H9 (cell line): ENCODE data around the gene CRYBB1. TPM values are rescaled to one million over a fixed set of nuclear protein-coding genes. Genes with fewer than 3 reads are reported as not detected.

ENCODE experiments used
- DNase-seq: peaks from one replicate; pipeline ENCODE4 v3.0.0-alpha.2; 2017
- H2AFZ ChIP-seq: one replicate; pipeline ENCODE4 v1.6.1; 2013; ENCODE audit warnings: mild to moderate bottlenecking, low read length, control low read depth, moderate library complexity
- H2AK5ac ChIP-seq: 2 replicates; pipeline ENCODE4 v1.6.1; 2013; ENCODE audit warnings: low read length, control low read depth, mixed read lengths; ENCODE audit not compliant: insufficient read length
- H2BK120ac ChIP-seq: one replicate; pipeline ENCODE4 v1.6.1; 2013; ENCODE audit warnings: low read depth, mild to moderate bottlenecking, low read length, control low read depth, inconsistent platforms; ENCODE audit not compliant: poor library complexity, severe bottlenecking
- H2BK12ac ChIP-seq: 2 replicates; pipeline ENCODE4 v1.6.1; 2013; ENCODE audit warnings: low read length, control low read depth, mixed read lengths, low read depth; ENCODE audit not compliant: insufficient read length
- H2BK15ac ChIP-seq: 2 replicates; pipeline ENCODE4 v1.6.1; 2013; ENCODE audit warnings: low read depth, low read length, control low read depth
- H2BK20ac ChIP-seq: one replicate; pipeline ENCODE4 v1.6.1; 2013; ENCODE audit warnings: low read depth, mild to moderate bottlenecking, low read length, control low read depth, inconsistent platforms; ENCODE audit not compliant: poor library complexity, severe bottlenecking
- H2BK5ac ChIP-seq: 2 replicates; pipeline ENCODE4 v1.6.1; 2013; ENCODE audit warnings: low read length, control low read depth, mixed read lengths; ENCODE audit not compliant: insufficient read length
- H3K14ac ChIP-seq: 2 replicates; pipeline ENCODE4 v1.6.1; 2013; ENCODE audit warnings: low read length, control low read depth; ENCODE audit not compliant: insufficient read depth
- H3K18ac ChIP-seq: 2 replicates; pipeline ENCODE4 v1.6.1; 2013; ENCODE audit warnings: low read depth, mild to moderate bottlenecking, mixed read lengths, low read length, control low read depth; ENCODE audit not compliant: insufficient read length
- H3K23ac ChIP-seq: 2 replicates; pipeline ENCODE4 v1.6.1; 2013; ENCODE audit warnings: low read length, control low read depth, mixed read lengths, low read depth; ENCODE audit not compliant: insufficient read length
- H3K23me2 ChIP-seq: 2 replicates; pipeline ENCODE4 v1.6.1; 2013; ENCODE audit warnings: low read depth, mild to moderate bottlenecking, mixed read lengths, low read length, control low read depth; ENCODE audit not compliant: insufficient read length, poor library complexity, severe bottlenecking
- H3K27ac ChIP-seq: 2 replicates; pipeline ENCODE4 v1.5.1; 2013; ENCODE audit warnings: low read length, control low read depth, mixed read lengths, low read depth; ENCODE audit not compliant: insufficient read length
- H3K27me3 ChIP-seq: 2 replicates; pipeline ENCODE4 v1.6.1; 2013; ENCODE audit warnings: low read length, control low read depth, inconsistent platforms; ENCODE audit not compliant: insufficient read depth
- H3K4ac ChIP-seq: 2 replicates; pipeline ENCODE4 v1.6.1; 2013; ENCODE audit warnings: low read depth, mild to moderate bottlenecking, control low read depth, inconsistent platforms, low read length, moderate library complexity
- H3K4me1 ChIP-seq: 2 replicates; pipeline ENCODE4 v1.6.1; 2013; ENCODE audit warnings: low read length, control low read depth, inconsistent platforms; ENCODE audit not compliant: insufficient read depth
- H3K4me2 ChIP-seq: 2 replicates; pipeline ENCODE4 v1.6.1; 2013; ENCODE audit warnings: low read length, control low read depth, mixed read lengths; ENCODE audit not compliant: insufficient read length, insufficient read depth
- H3K56ac ChIP-seq: 2 replicates; pipeline ENCODE4 v1.6.1; 2013; ENCODE audit warnings: low read depth, mild to moderate bottlenecking, mixed read lengths, low read length, control low read depth; ENCODE audit not compliant: insufficient read length
- H3K79me1 ChIP-seq: 2 replicates; pipeline ENCODE4 v1.6.1; 2013; ENCODE audit warnings: low read depth, mild to moderate bottlenecking, moderate library complexity, low read length, control low read depth, inconsistent platforms; ENCODE audit not compliant: insufficient read depth, poor library complexity, severe bottlenecking
- H3K79me2 ChIP-seq: 2 replicates; pipeline ENCODE4 v1.6.1; 2013; ENCODE audit warnings: low read length, control low read depth, inconsistent platforms; ENCODE audit not compliant: insufficient read depth
- H3K9ac ChIP-seq: 2 replicates; pipeline ENCODE4 v1.6.1; 2013; ENCODE audit warnings: low read length, control low read depth, mixed read lengths; ENCODE audit not compliant: insufficient read length; ENCODE audit errors: extremely low read depth
- H3K9me3 ChIP-seq: one replicate; pipeline ENCODE4 v1.6.1; 2013; ENCODE audit warnings: low read depth, low read length, inconsistent platforms; ENCODE audit not compliant: control insufficient read depth
- H3T11ph ChIP-seq: one replicate; pipeline ENCODE4 v1.6.1; 2013; ENCODE audit warnings: mild to moderate bottlenecking, low read length, control low read depth, inconsistent platforms
- H4K20me1 ChIP-seq: one replicate; pipeline ENCODE4 v1.6.1; 2013; ENCODE audit not compliant: control insufficient read depth, insufficient read length, insufficient read depth
- H4K5ac ChIP-seq: 2 replicates; pipeline ENCODE4 v1.6.1; 2013; ENCODE audit warnings: low read depth, mild to moderate bottlenecking, mixed read lengths, low read length, control low read depth; ENCODE audit not compliant: insufficient read length
- H4K8ac ChIP-seq: replicated peaks from 2 replicates; pipeline ENCODE4 v1.6.1; 2013; ENCODE audit warnings: low read length, control low read depth, mixed read lengths, low read depth; ENCODE audit not compliant: insufficient read length
- H4K91ac ChIP-seq: 2 replicates; pipeline ENCODE4 v1.6.1; 2013; ENCODE audit warnings: low read depth, mild to moderate bottlenecking, moderate library complexity, mixed read lengths, low read length, control low read depth; ENCODE audit not compliant: insufficient read length
- H3K27ac Mint-ChIP-seq, 3 experiments: 2 replicates in 2 of 3; 3 replicates in 1 of 3; pipeline ENCODE4 v1.8.0; 2020 to 2021; ENCODE audit warnings: mixed read lengths in 3 of 3, mild to moderate bottlenecking in 1 of 3, moderate library complexity in 1 of 3
- H3K27me3 Mint-ChIP-seq: 2 replicates; pipeline ENCODE4 v1.8.0; 2021; ENCODE audit warnings: low read depth, mild to moderate bottlenecking, moderate library complexity, mixed read lengths
- H3K36me3 Mint-ChIP-seq, 3 experiments: 2 replicates in 2 of 3; 3 replicates in 1 of 3; pipeline ENCODE4 v1.8.0; 2020 to 2021; ENCODE audit warnings: low read depth in 3 of 3, mixed read lengths in 3 of 3; ENCODE audit not compliant: insufficient read depth in 1 of 3
- H3K4me1 Mint-ChIP-seq, 2 experiments: 2 replicates each; pipeline ENCODE4 v1.8.0; 2020; ENCODE audit warnings: mixed read lengths in 2 of 2
- H3K4me3 Mint-ChIP-seq, 2 experiments: 2 replicates in 1 of 2; 3 replicates in 1 of 2; pipeline ENCODE4 v1.8.0; 2020 to 2021; ENCODE audit warnings: mild to moderate bottlenecking in 2 of 2, mixed read lengths in 2 of 2, moderate library complexity in 1 of 2
- H3K9me3 Mint-ChIP-seq, 2 experiments: 2 replicates in 1 of 2; 3 replicates in 1 of 2; pipeline ENCODE4 v1.8.0; 2020; ENCODE audit warnings: mild to moderate bottlenecking in 2 of 2, mixed read lengths in 2 of 2, moderate library complexity in 1 of 2
- CTCF ChIP-seq: fragments of 200-600 bp; sonication (generic); conservative IDR thresholded peaks from 3 replicates; pipeline ENCODE4 v1.8.0; 2021; ENCODE audit warnings: antibody characterized with exemption, mild to moderate bottlenecking
- WGBS: extraction: QIAGEN DNeasy Blood & Tissue Kit; methylation state at CpG from one replicate; pipeline ENCODE4 v1.1.7; 2013; ENCODE audit warnings: missing lambda C conversion rate, low lambda C conversion rate, mixed read lengths; ENCODE audit not compliant: insufficient read length; ENCODE audit errors: extremely low coverage; 5-methylcytosine and 5-hydroxymethylcytosine counted together
- total RNA-seq: library from RNA; stranded (reverse); gene quantifications from 2 replicates; pipeline ENCODE4 v1.2.1, GENCODE V29; 2021

CRYBB1 gene
- total RNA-seq, 1 experiment from 2014 or later = 5.4 TPM

- Mint-ChIP-seq H3K36me3 (no peaks in the 10 kb centered on the region; a peak in 1 of 7 replicates), H3K27ac (no peak overlapping the region), H3K9me3 (peaks cover 0 to 2% of the 10 kb centered on the region in 2 experiments; a peak in 1 of 5 replicates), H3K4me3 (no peak overlapping the region), H3K27me3 (peaks cover 61% of the 10 kb centered on the region), H3K4me1 (peaks cover 63 to 69% of the 10 kb centered on the region in 2 experiments)
- H2BK120ac ChIP-seq = no peak overlapping the region
- no peak overlapping the region for H3K27ac ChIP-seq
- TF ChIP-seq CTCF = no peak
- no peak overlapping the region for H3K9ac ChIP-seq
- H3K4me1 ChIP-seq = peaks cover 22% of the 10 kb centered on the region
- H3K23ac ChIP-seq = no peak overlapping the region
- no peak overlapping the region for H4K91ac ChIP-seq
- H3K18ac ChIP-seq = no peak overlapping the region
- no peak overlapping the region for H3K56ac ChIP-seq
- H3K4me2 ChIP-seq = no peak overlapping the region
- no CpG with 5 or more reads among the region's 2 CpGs for WGBS
- no peak overlapping the region for H3K14ac ChIP-seq
- H2BK12ac ChIP-seq = no peak overlapping the region
- H3K79me2 ChIP-seq = no peaks in the 10 kb centered on the region
- H2AK5ac ChIP-seq = no peak overlapping the region
- H2BK15ac ChIP-seq = no peak overlapping the region
- H3K27me3 ChIP-seq = peaks cover 6% of the 10 kb centered on the region; the same call in 1 of the 2 replicates
- no peak overlapping the region for H2BK5ac ChIP-seq
- H3K4ac ChIP-seq = no peak overlapping the region
- H4K5ac ChIP-seq = no peak overlapping the region
- H3K79me1 ChIP-seq = no peaks in the 10 kb centered on the region
- no peaks in the 10 kb centered on the region for H3K23me2 ChIP-seq
- no peaks in the 10 kb centered on the region for H3K9me3 ChIP-seq
- no peak for DNase-seq
- no peak overlapping the region for H3T11ph ChIP-seq
- no peaks in the 10 kb centered on the region for H4K20me1 ChIP-seq
- H2BK20ac ChIP-seq = no peak overlapping the region
- H2AFZ ChIP-seq = no peak overlapping the region
- H4K8ac ChIP-seq = no peak overlapping the region
Measured at GRCh38 chr22:26610996-26611395, 6.8 kb downstream of the CRYBB1 start.
